ENCODE data around the gene SHISAL1. TPM values are rescaled to one million over a fixed set of nuclear protein-coding genes. Genes with fewer than 3 reads are reported as not detected.

Gene SHISAL1
- total and polyA plus RNA-seq, 2 donors (not counting 3 experiments of a cell fraction or from before 2014, with no cell fraction given) = 0.01 to 0.07 TPM

DNA sequence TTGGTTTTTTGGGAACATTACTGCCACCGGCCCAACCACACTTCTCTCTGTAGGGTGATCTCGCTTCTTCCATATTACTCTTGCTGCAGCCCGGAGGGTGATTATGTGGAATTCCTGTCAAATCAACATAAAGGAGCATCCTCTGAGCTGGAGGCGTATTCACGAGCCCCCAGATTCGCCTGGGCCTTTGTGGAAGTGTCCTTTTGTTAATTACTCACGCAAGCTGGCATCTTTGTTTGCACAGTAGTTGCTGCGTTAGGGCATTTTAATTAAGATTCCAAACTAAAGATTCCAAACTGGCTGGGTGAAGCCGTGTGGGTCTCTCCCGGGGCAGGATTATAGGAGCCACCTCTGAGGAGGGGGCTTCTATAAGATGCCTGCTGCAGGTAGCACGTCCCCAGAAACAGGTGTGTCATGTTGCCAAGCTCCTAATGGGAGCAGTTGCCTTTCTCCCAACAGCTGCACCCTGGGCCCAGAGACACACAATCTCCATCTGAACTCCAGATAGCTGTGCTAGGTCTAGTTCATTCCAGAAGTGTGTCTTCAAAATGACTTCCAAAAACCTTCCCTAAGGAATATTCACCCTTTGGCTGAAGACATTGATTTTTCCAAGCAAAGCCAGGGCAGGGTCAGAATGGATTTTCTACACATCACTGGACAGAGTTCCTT is 40.9 kb downstream of the SHISAL1 start:
- BruUV-seq (replicated peaks) = no TSS peak

More for the DNA sequence above, 40.9 kb downstream of the SHISAL1 start:
- H4K20me1 ChIP-seq (replicated peaks; ENCODE audit: control insufficient read depth, extremely low read depth, insufficient read depth, low read length) = no peaks in the 10 kb centered on the region
- no peak overlapping the region for H3K4me3 ChIP-seq (replicated peaks in 1 of 3; ENCODE audit: insufficient read depth in 1 of 3, low read depth in 1 of 3, low read length in 3 of 3)
- CTCF ChIA-PET = no interaction called here
- no peaks in the 10 kb centered on the region for H3K79me2 ChIP-seq (ENCODE audit: control insufficient read depth, insufficient read depth, low read length)
- H3K36me3 ChIP-seq (ENCODE audit: control insufficient read depth in 2 of 2, extremely low read depth in 1 of 2, insufficient read depth in 2 of 2, low read length in 2 of 2) = no peaks in the 10 kb centered on the region
- dilution Hi-C loops (cut with MboI; ENCODE audit: extremely low pct_ligation_motif_present, low sequenced_read_pairs) = no loop called here
- H3K9ac ChIP-seq (replicated peaks; ENCODE audit: extremely low read depth, insufficient read depth, low read length) = no peak overlapping the region
- H2AFZ ChIP-seq (ENCODE audit: low read depth, low read length) = no peak overlapping the region
- intact Hi-C loops (cut with micrococcal nuclease) = no loop called here
- POLR2A ChIA-PET = no interaction called here
- H3K4me2 ChIP-seq (ENCODE audit: insufficient read depth, low read length) = no peak overlapping the region
- H3K4me1 ChIP-seq (ENCODE audit: control insufficient read depth, extremely low read depth, insufficient read depth, low read length) = no peaks in the 10 kb centered on the region
- TF ChIP-seq POLR2A (IDR thresholded peaks at IDR 0.05; ENCODE audit: low read depth, low read length) (no peak), MYC (IDR thresholded peaks at IDR 0.05; ENCODE audit: low read depth, low read length) (no peak), EZH2 (IDR thresholded peaks at IDR 0.05; ENCODE audit: borderline replicate concordance, low read depth, low read length, severe bottlenecking) (no peak), POLR2AphosphoS5 (IDR thresholded peaks at IDR 0.05; ENCODE audit: insufficient read depth, low read depth, low read length) (no peak), JUN (IDR thresholded peaks at IDR 0.05; ENCODE audit: borderline replicate concordance, insufficient read depth, insufficient read length, low read depth) (no peak), GATA2 (IDR thresholded peaks at IDR 0.05; ENCODE audit: insufficient read depth, insufficient read length, low read depth, low read length) (no peak), FOS (IDR thresholded peaks at IDR 0.05; ENCODE audit: borderline replicate concordance, insufficient read depth, low read length) (no peak)
- TF ChIP-seq, protein P1, sequence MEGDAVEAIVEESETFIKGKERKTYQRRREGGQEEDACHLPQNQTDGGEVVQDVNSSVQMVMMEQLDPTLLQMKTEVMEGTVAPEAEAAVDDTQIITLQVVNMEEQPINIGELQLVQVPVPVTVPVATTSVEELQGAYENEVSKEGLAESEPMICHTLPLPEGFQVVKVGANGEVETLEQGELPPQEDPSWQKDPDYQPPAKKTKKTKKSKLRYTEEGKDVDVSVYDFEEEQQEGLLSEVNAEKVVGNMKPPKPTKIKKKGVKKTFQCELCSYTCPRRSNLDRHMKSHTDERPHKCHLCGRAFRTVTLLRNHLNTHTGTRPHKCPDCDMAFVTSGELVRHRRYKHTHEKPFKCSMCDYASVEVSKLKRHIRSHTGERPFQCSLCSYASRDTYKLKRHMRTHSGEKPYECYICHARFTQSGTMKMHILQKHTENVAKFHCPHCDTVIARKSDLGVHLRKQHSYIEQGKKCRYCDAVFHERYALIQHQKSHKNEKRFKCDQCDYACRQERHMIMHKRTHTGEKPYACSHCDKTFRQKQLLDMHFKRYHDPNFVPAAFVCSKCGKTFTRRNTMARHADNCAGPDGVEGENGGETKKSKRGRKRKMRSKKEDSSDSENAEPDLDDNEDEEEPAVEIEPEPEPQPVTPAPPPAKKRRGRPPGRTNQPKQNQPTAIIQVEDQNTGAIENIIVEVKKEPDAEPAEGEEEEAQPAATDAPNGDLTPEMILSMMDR (IDR thresholded peaks at IDR 0.05; ENCODE audit: extremely low read depth in 1 of 2, insufficient read depth in 1 of 2, low read depth in 1 of 2, low read length in 2 of 2) = no peak
- TF ChIP-seq, protein P2, sequence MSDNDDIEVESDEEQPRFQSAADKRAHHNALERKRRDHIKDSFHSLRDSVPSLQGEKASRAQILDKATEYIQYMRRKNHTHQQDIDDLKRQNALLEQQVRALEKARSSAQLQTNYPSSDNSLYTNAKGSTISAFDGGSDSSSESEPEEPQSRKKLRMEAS (IDR thresholded peaks at IDR 0.05; ENCODE audit: insufficient read depth, insufficient read length) = no peak
- no peak for FAIRE-seq
- H3K9me1 ChIP-seq (replicated peaks; ENCODE audit: control insufficient read depth, extremely low read depth, insufficient read depth, low read length) = no peaks in the 10 kb centered on the region
- no peak overlapping the region for H3K27ac ChIP-seq (ENCODE audit: insufficient read depth, low read depth, low read length)
- no peak for DNase-seq (ENCODE audit: low read depth, low spot score)
- H3K27me3 ChIP-seq (ENCODE audit: control insufficient read depth in 2 of 2, insufficient read depth in 2 of 2, low read length in 2 of 2) = no peaks in the 10 kb centered on the region
- H3K9me3 ChIP-seq (replicated peaks; ENCODE audit: control insufficient read depth, insufficient read depth, low read length) = no peaks in the 10 kb centered on the region
